SK-N-SH treated with all-trans-retinoic acid at 6 μM for 48 hours (cell line): Measurements from ENCODE around the gene TMEM125.

Experiments used
- BACH2 ChIP-seq: fragments of 250-450 bp; sonication (Bioruptor Pico); IDR thresholded peaks from 2 replicates; pipeline ENCODE4 v1.9.0; 2021; ENCODE audit warnings: mild to moderate bottlenecking, borderline replicate concordance
- CREB5 ChIP-seq: fragments of 250-450 bp; sonication (Bioruptor Pico); IDR thresholded peaks from 2 replicates; pipeline ENCODE4 v1.5.1; 2020; ENCODE audit warnings: low read depth, mild to moderate bottlenecking, moderate library complexity
- OSR1 ChIP-seq: fragments of 250-450 bp; sonication (Bioruptor Pico); IDR thresholded peaks from 2 replicates; pipeline ENCODE4 v1.8.0; 2022; ENCODE audit warnings: moderate library complexity, mild to moderate bottlenecking, inconsistent platforms
- POU6F1 ChIP-seq: fragments of 250-450 bp; sonication (Bioruptor Pico); IDR thresholded peaks from 2 replicates; pipeline ENCODE4 v1.8.0; 2021; ENCODE audit warnings: low read depth, mild to moderate bottlenecking, moderate library complexity, borderline replicate concordance
- TOX ChIP-seq: fragments of 250-450 bp; sonication (Bioruptor Pico); IDR thresholded peaks from 2 replicates; pipeline ENCODE4 v1.8.0; 2021; ENCODE audit warnings: mild to moderate bottlenecking, moderate library complexity, borderline replicate concordance
- ZFP30 ChIP-seq: fragments of 450-650 bp; formaldehyde crosslinking; IDR thresholded peaks from 2 replicates; pipeline ENCODE4 v1.5.0; 2022; ENCODE audit warnings: mild to moderate bottlenecking, moderate library complexity
- ZNF565 ChIP-seq: fragments of 450-650 bp; formaldehyde crosslinking; conservative IDR thresholded peaks from 2 replicates; pipeline ENCODE4 v1.5.0; 2020; ENCODE audit warnings: low read depth, mild to moderate bottlenecking, moderate library complexity

GRCh38 chr1:43296207-43296606 is 26.4 kb downstream of the TMEM125 start:
- TF ChIP-seq POU6F1 (CRISPR knock-in tag), result no peak
- TF ChIP-seq CREB5 (CRISPR knock-in tag), result no peak
- no peak for TF ChIP-seq OSR1 (CRISPR knock-in tag)
- no peak for TF ChIP-seq ZFP30 (CRISPR knock-in tag)
- no peak for TF ChIP-seq TOX (CRISPR knock-in tag)
- no peak for TF ChIP-seq BACH2
- TF ChIP-seq ZNF565 (CRISPR knock-in tag), result no peak
